NCI-H187 (cell line): ENCODE measurements around the gene CDKL4.
"Not testable (repeated sequence)": the region's sequence is repeated elsewhere in the genome, so short reads cannot be mapped to it uniquely, and the experiment has no call there.

ENCODE experiments used
- DNase-seq, 2 experiments: peaks; one replicate each; lab custom pipeline; 2025; lab: John Stamatoyannopoulos, UW

Gene CDKL4

DNA sequence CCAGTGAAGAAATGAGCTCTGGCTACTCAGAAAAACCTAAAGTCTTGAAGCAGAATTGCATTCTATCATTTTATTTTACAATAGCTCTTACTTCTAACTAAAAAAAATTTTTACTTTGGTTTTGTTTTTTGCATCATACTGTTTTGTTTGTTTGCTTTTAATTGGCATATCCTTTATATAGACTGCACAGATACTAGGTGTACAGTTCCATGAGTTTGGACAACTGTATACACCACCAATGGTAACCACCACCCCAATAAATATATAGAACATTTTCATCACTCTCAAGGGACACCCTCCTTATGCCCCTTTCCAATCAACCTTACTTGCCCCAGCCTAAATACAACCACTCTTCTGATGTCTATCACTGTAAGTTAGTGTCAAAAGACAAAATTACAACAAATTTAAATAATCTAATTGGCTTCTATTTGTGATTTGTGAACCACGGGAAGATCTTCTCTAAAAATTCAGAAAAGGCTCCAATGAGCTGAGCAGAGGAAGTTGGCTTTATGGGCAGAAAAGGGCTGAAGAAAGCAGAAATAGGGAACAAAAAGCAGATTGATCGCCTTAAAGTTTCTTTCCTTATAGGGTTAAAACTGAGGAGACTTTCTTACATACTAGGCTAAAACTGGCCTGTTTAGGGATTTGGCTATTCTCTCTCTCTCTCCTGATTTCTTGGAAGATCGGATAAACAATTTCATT, 100.7 kb downstream of the CDKL4 start:
- no peak for DNase-seq

DNA sequence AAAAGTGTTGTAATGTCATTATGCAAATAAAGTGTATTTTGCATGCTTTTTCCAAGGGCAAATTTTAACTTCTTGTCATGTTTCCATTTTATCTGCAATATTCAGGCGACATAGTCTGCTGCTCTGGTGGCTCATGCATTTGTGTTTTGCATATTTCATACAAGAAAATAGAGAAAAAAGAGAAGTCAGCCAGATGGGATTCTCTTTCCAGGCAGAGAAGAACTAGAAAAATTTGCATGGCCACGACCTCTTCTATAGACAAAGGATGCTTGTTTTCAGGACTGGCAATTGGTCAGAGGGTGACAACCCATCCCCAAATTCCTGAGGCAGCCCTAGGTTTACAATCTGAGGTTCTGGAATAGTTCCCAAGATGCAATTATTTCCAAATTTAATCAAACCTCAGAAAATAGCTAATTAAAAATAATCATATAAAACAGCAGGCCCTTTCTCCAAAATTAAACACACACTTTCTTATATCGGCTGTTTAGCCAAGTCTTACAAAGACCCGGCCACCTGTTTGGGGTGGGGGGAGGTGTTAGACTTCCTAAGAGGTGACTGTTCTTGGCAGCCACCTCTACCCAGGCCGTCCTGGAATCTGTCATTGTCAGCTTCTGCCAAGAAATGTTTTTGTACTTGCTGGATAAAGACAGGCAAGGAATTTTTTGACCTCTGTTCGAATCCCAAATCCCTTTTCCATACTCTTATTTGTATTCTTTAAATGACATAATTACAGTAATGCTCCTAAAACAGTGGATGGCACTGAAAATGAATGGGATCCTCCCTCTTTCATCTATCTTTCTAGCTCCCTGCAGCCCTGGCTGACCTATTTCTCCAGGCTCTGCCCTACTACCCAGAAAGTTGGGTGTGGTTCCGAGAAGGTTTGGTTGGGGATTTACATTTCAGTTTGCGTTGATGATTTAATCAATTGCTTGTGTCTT, 102.2 kb downstream of the CDKL4 start:
- no peak for DNase-seq

DNA sequence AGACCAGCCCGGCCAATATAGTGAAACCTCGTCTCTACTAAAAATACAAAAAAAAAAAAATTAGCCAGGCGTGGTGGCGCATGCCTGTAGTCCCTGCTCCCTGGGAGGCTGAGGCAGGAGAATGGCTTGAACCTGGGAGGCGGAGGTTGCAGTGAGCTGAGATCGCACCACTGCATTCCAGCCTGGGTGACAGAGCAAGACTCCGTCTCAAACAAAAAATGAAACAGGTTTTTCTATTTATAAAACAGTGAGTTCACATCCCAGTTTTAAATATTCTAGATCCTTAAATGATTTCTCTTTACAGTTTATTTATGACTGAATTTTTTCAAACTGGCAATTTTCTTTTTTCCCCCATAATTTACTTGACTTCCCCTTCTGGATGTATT, 102.8 kb downstream of the CDKL4 start:
- not testable (repeated sequence) for DNase-seq

DNA sequence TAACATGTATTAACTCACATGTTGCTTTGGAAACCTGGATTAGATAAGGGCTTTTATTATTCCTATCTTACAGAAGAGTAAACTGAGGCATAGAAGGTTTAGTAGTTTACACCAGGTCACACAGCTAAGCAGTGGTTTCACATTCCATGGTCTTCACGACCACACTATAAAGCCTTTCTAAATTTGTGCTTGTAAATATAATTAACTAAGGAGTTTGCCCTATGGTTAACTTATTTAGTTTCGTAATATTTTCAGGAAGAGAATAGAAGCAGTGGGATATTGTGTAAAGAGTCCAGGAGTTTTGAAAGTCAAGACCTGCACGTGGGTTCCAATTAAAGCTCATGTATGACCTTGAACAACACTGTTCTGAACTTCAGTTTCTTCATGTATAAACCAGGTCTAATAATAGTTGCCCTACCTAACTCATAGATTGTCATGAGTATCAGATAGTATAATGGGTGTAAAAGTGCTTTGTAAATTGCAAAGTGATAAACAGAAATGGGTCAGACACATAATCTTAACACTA, 103.4 kb downstream of the CDKL4 start:
- DNase-seq = no peak

DNA sequence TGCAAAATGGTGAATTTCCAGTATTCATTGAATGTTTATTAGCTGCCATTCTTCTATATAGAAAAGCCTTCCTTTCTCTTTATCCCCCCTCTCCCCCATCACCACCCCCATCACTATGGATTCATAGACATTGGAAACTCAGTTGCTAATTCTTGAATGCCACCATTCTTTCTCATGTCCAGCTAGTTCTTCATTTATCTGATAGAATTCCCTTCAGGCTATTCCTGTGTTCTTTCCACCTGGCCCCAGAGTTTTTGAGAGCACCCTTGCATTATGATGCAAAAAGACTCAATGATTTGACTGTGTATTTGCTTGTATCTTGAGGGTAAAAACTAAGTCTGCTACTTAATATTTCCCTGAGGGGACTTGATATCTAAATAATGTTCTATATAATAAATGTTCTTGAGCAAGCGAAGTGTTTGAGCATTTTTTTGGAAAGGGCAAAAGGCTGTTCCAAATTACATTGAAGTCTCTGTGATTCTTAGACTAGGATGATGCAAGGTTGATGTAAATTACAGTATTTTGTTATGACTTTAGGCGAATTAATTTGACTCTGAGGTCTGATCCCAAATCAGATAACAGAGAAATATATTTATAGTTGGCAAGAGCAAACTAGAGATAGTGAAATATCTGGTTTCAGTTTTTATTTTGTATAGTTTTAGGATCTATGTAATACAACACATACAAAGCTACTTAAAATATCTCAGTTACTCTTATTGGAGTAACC, 104.1 kb downstream of the CDKL4 start:
- no peak for DNase-seq

DNA sequence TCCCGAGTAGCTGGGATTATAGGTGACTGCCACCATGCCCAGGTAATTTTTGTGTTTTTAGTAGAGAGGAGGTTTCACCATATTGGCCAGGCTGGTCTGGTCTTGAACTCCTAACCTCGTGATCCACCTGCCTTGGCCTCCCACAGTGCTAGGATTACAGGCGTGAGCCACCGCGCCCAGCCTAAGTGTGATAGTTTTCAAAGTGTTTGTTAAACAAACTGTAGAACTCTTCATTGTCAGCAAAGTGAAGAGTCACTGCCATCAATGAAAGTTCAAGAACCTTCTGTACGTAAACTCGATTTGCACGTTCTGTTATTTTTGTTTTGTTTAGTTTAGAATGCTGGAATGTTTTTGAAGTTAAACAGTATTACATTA, 104.9 kb downstream of the CDKL4 start:
- DNase-seq = no peak

DNA sequence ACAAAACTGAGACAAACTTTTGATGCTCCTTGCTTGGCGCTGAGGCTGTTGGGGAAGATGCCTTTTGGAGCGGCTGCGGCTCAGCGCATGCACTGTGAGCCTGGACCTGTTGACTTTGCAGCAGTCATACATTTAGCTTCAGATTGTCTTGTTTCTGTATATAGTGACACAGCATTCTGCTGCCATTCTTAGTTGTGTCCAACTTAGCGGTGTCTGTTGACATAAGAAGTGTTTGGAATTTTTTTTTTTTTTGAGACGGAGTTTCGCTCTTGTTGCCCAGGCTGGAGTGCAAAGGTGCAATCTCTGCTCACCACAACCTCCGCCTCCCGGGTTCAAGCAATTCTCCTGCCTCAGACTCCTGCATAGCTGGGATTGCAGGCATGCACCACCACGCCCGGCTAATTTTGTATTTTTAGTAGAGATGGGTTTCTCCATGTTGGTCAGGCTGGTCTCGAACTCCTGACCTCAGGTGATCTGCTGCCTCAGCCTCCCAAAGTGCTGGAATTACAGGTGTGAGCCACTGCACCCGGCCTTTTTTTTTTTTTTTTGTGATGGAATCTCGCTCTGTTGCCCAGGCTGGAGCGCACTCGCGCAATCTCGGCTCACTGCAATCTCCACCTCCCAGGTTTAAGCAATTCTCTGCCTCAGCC, 105.5 kb downstream of the CDKL4 start:
- not testable (repeated sequence) for DNase-seq

DNA sequence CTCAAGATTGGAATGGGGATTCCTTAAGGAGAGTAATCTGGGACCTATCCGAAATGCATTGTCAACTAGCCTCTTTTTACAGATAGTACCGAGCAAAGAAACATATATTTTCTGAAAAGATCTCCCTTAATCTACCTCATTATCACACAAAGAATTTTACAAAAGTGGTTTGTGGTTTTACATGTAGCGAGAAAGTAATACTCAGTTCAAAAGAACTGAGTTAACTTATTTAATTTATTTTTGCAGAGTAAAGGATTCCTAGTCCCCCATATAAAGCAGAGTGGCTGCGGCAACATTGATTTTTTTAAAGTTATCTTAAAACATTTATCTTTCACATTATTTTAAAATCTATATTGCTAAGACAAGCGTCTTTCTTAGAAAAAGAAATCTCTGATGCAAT, 107.0 kb downstream of the CDKL4 start:
- no peak for DNase-seq

DNA sequence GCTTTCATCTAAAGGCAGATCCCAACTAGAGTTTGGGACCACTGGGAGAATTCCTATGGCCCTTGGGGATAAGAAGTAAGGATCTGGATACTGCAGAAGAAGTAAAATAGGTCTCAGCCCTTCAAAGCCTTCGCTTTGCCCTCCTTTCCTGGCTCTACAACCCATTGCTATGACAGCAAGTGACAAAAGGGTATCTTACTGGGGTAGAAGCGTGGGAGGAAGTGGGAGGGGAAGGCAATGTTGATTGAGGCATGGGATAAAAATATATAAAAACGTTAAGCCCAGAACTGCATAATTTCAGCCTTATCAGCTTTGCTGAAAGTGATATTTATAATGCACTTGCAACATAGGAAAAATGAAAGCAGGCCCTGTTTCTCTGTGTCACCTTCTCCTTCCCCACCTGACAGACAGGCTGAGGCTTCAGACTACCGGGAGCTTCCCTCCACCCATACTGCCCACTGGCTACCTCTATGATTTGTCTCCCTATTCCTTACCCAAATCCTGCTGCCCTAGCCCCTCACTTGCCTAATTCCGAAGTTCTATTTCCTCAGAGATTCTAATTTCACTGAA, 108.0 kb downstream of the CDKL4 start:
- no peak for DNase-seq

DNA sequence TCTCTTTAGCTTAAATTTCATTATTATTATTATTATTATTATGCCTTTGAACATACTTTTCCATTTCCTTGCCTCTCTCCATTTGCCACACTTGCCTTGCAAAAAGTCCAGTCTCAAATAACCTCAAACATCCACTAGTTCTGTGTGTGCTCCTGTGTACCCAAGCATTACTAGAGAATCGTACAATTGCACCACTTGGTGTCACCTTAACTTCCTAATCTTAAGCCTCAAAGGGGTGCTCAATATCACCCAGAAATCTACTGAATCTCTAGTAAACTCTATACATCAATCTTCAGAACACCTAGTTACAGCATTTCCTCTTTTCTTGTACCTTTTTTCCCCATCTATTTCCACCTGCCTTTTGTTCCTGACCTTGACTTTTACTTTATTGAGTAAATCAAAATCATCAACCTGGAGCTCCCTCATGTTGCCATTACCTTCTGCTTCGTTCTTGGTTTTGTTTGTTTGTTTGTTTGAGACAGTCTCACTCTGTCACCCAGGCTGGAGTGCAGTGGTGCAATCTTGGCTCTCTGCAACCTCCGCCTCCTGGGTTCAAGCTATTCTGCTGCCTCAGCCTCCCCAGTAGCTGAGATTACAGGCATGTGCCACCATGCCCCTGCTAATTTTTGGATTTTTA, 110.4 kb downstream of the CDKL4 start:
- DNase-seq = no peak

DNA sequence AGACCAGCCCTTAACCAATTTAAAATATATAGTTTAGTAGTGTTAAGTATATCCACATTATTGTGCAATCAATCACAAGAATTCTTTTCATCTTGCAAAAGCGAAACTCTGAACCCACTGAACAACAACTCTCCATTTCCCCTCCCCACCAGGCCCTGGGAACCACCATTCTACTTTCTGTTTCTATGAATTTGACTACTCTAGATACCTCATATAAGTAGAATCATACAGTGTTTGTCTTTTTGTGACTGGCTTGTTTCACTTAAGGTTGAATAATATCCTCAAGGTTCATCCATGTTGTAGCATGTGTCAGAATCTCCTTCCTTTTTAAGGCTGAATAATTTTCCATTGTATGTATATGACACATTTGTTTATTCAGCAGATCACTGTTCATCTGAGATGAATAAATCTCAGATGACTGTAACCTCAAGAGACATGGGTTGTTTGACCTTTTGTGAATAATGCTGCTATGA, 114.8 kb downstream of the CDKL4 start:
- no peak for DNase-seq

DNA sequence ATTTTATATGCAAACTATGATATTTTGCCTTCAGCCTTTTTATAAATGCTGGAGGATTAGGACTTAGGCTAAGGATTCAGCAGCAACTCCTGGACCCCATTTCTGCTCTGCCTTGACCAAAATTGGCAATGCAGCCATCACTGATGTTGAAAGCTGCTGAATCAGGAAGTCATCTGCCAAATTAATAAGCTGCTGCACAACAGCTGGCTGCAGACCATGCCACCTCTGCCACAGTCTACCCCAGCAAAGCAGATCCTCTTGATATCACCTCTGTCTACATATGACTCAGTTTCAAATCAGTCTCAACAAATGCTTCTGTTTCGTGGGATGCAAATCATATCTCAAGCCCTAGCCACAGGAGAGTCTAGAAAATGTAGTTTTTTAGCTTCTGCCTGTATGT, 115.8 kb downstream of the CDKL4 start:
- DNase-seq = no peak
